ENCODE results near the gene C19orf12. TPM values are rescaled to one million over a fixed set of nuclear protein-coding genes. Genes with fewer than 3 reads are reported as not detected.

The C19orf12 gene
- polyA plus RNA-seq, 1 experiment = 33.9 TPM

DNA sequence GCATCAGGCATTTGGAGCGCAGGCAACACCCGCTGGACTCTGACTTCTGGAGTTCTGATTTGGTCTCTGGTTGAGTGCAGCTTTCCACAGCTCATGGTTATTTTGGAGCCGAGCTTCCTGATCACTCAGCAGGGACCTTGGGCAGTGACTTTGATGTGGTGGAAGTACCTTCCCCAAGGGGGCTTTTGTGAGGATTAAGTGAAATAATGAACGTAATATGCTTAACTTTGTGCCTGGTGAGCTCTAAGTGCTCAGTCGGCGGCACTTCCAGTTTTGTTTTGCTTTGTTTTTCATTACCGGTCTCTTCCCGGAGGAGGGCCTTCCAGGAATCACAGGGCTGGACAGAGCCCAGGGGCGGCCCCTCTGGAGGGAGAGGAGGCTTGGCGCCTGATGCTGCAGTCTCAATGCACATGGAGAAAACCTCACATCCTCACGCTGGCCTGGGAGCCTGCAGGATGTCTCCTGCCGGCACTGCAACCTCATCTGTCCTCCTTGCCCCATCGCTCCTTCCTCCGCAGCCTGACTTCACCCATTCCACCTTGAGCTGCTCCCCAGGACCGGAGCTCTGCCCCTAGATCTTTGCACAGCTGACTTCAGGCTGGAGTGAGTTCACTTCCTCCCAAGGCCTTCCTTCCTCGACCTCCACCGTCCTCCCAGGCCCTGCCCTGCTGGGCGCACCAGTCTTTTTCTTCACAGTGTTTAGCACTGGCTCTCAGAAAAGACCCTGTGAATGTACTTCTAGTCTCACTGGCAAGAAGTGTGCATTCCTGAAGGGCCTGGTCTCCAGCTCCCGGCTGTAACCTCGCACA, 48.3 kb downstream of the C19orf12 start:
- Histone ChIP-seq H3K4me3 (ENCODE audit: low read depth, low read length) (peak overlapping the region; percentile 82), H3K27me3 (ENCODE audit: control insufficient read depth, insufficient read depth, low read length) (no peaks in the 10 kb centered on the region), H3K36me3 (ENCODE audit: control insufficient read depth, insufficient read depth, low read length) (no peaks in the 10 kb centered on the region; the same call in 1 of the 2 replicates)
- no peak for DNase-seq (ENCODE audit: low read depth)
- TF ChIP-seq, protein P1, sequence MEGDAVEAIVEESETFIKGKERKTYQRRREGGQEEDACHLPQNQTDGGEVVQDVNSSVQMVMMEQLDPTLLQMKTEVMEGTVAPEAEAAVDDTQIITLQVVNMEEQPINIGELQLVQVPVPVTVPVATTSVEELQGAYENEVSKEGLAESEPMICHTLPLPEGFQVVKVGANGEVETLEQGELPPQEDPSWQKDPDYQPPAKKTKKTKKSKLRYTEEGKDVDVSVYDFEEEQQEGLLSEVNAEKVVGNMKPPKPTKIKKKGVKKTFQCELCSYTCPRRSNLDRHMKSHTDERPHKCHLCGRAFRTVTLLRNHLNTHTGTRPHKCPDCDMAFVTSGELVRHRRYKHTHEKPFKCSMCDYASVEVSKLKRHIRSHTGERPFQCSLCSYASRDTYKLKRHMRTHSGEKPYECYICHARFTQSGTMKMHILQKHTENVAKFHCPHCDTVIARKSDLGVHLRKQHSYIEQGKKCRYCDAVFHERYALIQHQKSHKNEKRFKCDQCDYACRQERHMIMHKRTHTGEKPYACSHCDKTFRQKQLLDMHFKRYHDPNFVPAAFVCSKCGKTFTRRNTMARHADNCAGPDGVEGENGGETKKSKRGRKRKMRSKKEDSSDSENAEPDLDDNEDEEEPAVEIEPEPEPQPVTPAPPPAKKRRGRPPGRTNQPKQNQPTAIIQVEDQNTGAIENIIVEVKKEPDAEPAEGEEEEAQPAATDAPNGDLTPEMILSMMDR (IDR thresholded peaks at IDR 0.05; ENCODE audit: insufficient read depth, low read depth, low read length) = no peak
- ChIA-PET POLR2A (no interaction called here), CTCF (interaction anchor here (0.6 to 10.1 kb wide), 6 partner anchors 13 to 64 kb away, joined by 3 to 62 read pairs (median 6); partner anchors contain the start of genes C19orf12 and POP4)

DNA sequence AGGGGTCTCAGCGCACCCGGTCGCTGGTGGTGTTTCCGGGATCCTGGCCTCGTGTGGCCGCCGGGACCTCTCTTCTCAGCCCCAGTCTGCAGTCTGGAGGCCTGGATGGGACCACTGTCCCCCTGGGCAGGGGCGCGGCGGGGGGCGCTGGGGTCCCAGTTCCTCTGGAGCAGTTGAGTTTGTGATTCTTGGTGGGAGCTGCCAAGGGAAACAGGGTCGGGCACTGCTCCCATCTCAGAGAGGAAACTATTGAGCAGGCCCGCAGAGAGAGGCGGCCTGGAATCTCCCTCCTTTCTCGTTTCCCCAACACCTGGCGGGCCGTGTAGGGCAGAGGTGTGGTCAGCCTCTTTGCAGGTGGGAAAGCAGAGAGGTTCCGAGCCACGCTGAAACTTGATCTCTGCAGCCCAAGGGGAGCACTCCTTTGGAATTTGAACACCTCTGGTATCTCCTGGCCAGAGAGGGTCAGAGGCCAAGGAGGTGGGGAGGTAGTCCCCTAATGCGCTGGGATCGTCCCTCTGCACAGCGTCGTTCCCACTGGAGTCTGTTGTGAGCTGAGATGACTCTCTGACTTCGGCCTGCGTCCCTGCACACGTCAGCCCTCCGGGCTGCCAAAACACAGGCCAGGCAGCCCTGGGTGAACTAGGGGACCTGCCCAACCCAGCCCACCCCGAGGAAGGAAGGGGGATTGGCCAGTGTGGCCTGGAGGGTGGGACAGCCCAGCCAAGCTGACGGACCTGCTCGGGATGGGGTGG, 49.1 kb downstream of the C19orf12 start:
- ChIA-PET POLR2A (no interaction called here), CTCF (interaction anchor here (0.6 to 10.1 kb wide), 9 partner anchors 13 to 64 kb away, joined by 3 to 62 read pairs (median 5); partner anchors contain the start of genes C19orf12 and POP4)
- TF ChIP-seq, protein P1 (IDR thresholded peaks at IDR 0.05; ENCODE audit: insufficient read depth, low read depth, low read length) = no peak
- Histone ChIP-seq H3K27me3 (ENCODE audit: control insufficient read depth, insufficient read depth, low read length) (no peaks in the 10 kb centered on the region), H3K36me3 (ENCODE audit: control insufficient read depth, insufficient read depth, low read length) (no peaks in the 10 kb centered on the region; the same call in 1 of the 2 replicates), H3K4me3 (ENCODE audit: low read depth, low read length) (peak overlapping the region; percentile 82)
- DNase-seq (ENCODE audit: low read depth) = no peak

DNA sequence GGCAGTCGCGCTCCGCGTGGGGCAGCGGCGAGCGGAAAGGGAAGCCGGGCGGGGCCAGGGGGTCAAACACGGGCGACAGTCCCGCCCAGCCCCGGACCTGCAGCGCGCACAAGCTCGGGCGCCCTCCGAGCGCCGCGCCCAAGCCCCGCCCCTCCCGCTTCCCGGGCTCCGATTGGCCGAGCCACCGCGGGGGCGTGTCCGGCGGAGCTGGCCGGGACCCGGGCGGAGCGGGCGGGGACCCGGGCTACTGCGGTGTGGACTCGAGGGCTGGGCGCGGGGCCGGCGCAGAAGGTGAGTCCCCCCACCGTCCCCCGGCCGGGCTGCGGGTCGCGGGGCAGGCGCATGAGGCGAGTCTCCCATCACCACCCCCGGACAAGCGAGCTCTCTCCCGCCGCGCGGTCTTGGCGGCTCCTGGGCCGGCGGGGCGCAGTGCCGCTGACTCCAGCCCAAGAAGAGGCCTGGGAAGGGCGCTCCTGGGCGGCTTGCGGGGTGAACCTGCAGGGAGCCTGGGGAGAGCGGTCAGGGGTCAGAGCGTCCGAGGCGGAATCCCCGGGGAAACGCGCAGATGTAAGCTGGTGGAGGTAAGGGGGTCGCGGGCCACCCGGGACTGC, 49.7 kb downstream of the C19orf12 start, which contains the start of gene PLEKHF1:
Gene PLEKHF1 (plus strand): TSS at position 247 of the 611 bp plus-strand sequence. CDS start 8,379 bp downstream, outside the sequence.
- DNase-seq (ENCODE audit: low read depth) = no peak
- POLR2A ChIA-PET = no interaction called here
- TF ChIP-seq, protein P1 (IDR thresholded peaks at IDR 0.05; ENCODE audit: insufficient read depth, low read depth, low read length) = no peak
- Histone ChIP-seq H3K27me3 (ENCODE audit: control insufficient read depth, insufficient read depth, low read length) (no peaks in the 10 kb centered on the region), H3K36me3 (ENCODE audit: control insufficient read depth, insufficient read depth, low read length) (no peaks in the 10 kb centered on the region; the same call in 1 of the 2 replicates), H3K4me3 (ENCODE audit: low read depth, low read length) (peak within 1 kb of the TSS; percentile 82)
- CTCF ChIA-PET = interaction anchor here (0.7 to 10.1 kb wide), 4 partner anchors 29 to 55 kb away, joined by 3 to 62 read pairs (median 4); no protein-coding TSS in a partner anchor

DNA sequence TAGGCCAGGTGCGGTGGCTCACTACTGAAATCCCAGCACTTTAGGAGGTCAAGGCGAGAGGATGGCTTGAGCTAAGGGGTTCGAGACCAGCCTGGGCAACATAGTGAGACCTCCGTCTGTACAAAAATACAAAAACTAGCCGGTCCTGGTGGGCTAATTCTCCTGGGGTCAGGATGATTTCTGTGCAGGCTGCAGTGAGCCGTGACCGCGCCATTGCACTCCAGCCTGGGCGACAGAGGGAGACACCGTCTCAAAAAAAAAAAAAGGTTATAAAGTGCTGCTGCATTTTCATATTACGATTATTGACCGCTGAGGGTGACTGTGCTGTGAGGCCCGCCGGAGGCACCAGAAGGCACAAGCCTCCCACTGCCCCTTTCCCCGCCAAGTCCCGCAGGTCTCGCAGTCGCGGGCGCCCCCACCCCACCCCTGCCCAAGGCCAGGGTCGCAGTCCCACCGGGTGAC, 50.3 kb downstream of the C19orf12 start:
- no peaks in the 10 kb centered on the region for H3K27me3 ChIP-seq (ENCODE audit: control insufficient read depth, insufficient read depth, low read length)
- peak overlapping the region; percentile 82 for H3K4me3 ChIP-seq (ENCODE audit: low read depth, low read length)
- no peak for DNase-seq (ENCODE audit: low read depth)
- CTCF ChIA-PET = interaction anchor here (0.5 to 10.1 kb wide), 5 partner anchors 29 to 938 kb away, joined by 3 to 62 read pairs (median 3); no protein-coding TSS in a partner anchor
- TF ChIP-seq, protein P1 (IDR thresholded peaks at IDR 0.05; ENCODE audit: insufficient read depth, low read depth, low read length) = no peak
- H3K36me3 ChIP-seq (ENCODE audit: control insufficient read depth, insufficient read depth, low read length) = no peaks in the 10 kb centered on the region; the same call in 1 of the 2 replicates
- POLR2A ChIA-PET = no interaction called here

Measured in BJ (cell line).